Caco-2 (cell line): Measurements from ENCODE around the gene RNF130. TPM values are rescaled to one million over a fixed set of nuclear protein-coding genes. Genes with fewer than 3 reads are reported as not detected.

Source experiments
- BruUV-seq: library from RNA; stranded (reverse); fragments of 400-500 nt; replicated peaks from 2 replicates; lab custom pipeline; 2021; lab: Mats Ljungman, UMichigan
- CTCF ChIA-PET: fragments of 300-600 bp; sonication (Branson Sonifier 250); formaldehyde crosslinking; loops from one replicate; lab custom pipeline; 2022; ENCODE audit warnings: antibody characterized with exemption; lab: Charles Lee
- POLR2A ChIA-PET: fragments of 300-600 bp; sonication (Branson Sonifier 250); formaldehyde crosslinking; loops from one replicate; lab custom pipeline; 2022; ENCODE audit warnings: antibody characterized with exemption; lab: Charles Lee
- DNase-seq, 2 experiments: peaks; one replicate each; pipeline versions ENCODE4 v3.0.0 to v3.0.0-alpha.2; 2020 to 2022
- H3K27me3 ChIP-seq: replicated peaks from 2 replicates; pipeline ENCODE4 v1.6.0; 2011; ENCODE audit warnings: low read length; ENCODE audit not compliant: control insufficient read depth, insufficient read depth
- H3K36me3 ChIP-seq: 2 replicates; pipeline ENCODE4 v1.5.1; 2011; ENCODE audit warnings: low read length; ENCODE audit not compliant: control insufficient read depth, insufficient read depth
- H3K4me1 ChIP-seq: fragments of 250-450 bp; sonication (Bioruptor Pico); 2 replicates; pipeline ENCODE4 v1.5.1; 2020; ENCODE audit warnings: mild to moderate bottlenecking
- H3K4me3 ChIP-seq: 2 replicates; pipeline ENCODE4 v1.5.1; 2011; ENCODE audit warnings: low read depth, mild to moderate bottlenecking, control low read depth, low read length
- H3K9me3 ChIP-seq: fragments of 250-450 bp; sonication (Bioruptor Pico); 2 replicates; pipeline ENCODE4 v1.5.1; 2020; ENCODE audit warnings: mild to moderate bottlenecking, moderate library complexity
- H3K27ac Mint-ChIP-seq: one replicate; pipeline ENCODE4 v1.8.0; 2022; ENCODE audit warnings: mixed read lengths; ENCODE audit not compliant: unreplicated experiment
- H3K27me3 Mint-ChIP-seq: one replicate; pipeline ENCODE4 v1.8.0; 2022; ENCODE audit warnings: mixed read lengths; ENCODE audit not compliant: insufficient read depth, unreplicated experiment
- H3K36me3 Mint-ChIP-seq: one replicate; pipeline ENCODE4 v1.8.0; 2022; ENCODE audit warnings: mild to moderate bottlenecking, mixed read lengths; ENCODE audit not compliant: insufficient read depth, unreplicated experiment
- H3K4me1 Mint-ChIP-seq: one replicate; pipeline ENCODE4 v1.8.0; 2022; ENCODE audit warnings: low read depth, mixed read lengths; ENCODE audit not compliant: unreplicated experiment
- H3K4me3 Mint-ChIP-seq: one replicate; pipeline ENCODE4 v1.8.0; 2022; ENCODE audit warnings: mild to moderate bottlenecking, moderate library complexity, mixed read lengths; ENCODE audit not compliant: unreplicated experiment
- H3K9me3 Mint-ChIP-seq: one replicate; pipeline ENCODE4 v1.8.0; 2022; ENCODE audit warnings: mixed read lengths; ENCODE audit not compliant: unreplicated experiment
- CTCF ChIP-seq, 2 experiments: fragments of 200-600 bp in 1 of 2; IDR thresholded peaks; 1 replicate in 1 of 2; 2 replicates in 1 of 2; pipeline versions ENCODE4 v1.5.1 to v1.8.0; 2011 to 2022; ENCODE audit warnings: antibody characterized with exemption in 1 of 2, control low read depth in 1 of 2, inconsistent platforms in 1 of 2, low read depth in 1 of 2, low read length in 1 of 2, mild to moderate bottlenecking in 1 of 2, moderate library complexity in 1 of 2; ENCODE audit not compliant: insufficient read depth in 1 of 2, severe bottlenecking in 1 of 2, unreplicated experiment in 1 of 2
- intact Hi-C: fragments of 100-400 bp; cut with micrococcal nuclease; formaldehyde crosslinking; loops from one replicate; pipeline ENCODE4 v1.10.0; 2022; ENCODE audit not compliant: unreplicated experiment
- total RNA-seq: library from RNA; stranded (reverse); gene quantifications from 2 replicates; pipeline ENCODE4 v1.2.3, GENCODE V29; 2022

The RNF130 gene
- total RNA-seq, 1 experiment from 2014 or later: 34.5 TPM

DNA sequence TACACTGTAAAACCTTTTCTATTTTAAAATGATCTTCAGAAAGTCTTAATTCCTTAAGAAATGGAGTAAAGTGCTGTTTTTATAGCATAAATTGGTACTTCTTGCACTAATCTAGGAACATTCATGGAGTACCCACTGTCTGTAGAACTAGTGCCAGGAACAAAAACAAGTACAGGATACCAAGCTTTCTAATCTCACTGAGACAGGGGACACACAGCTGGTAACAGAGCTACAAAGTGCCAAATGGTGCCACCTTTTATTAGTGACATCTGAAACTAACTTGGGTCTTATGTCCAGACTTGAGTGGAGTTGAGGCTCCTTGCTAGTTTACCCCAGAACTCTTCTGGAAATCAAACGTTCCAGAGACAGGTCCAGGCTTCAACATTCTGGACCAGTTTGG is 57.9 kb downstream of the RNF130 start:
- Mint-ChIP-seq H3K36me3 (no peaks in the 10 kb centered on the region), H3K4me1 (no peaks in the 10 kb centered on the region), H3K4me3 (no peak overlapping the region), H3K27me3 (no peaks in the 10 kb centered on the region), H3K9me3 (no peaks in the 10 kb centered on the region), H3K27ac (no peak overlapping the region)
- ChIA-PET POLR2A (no interaction called here), CTCF (no interaction called here)
- no peak for DNase-seq
- Histone ChIP-seq H3K4me1 (no peaks in the 10 kb centered on the region), H3K36me3 (no peaks in the 10 kb centered on the region; the same call in 1 of the 2 replicates), H3K27me3 (no peaks in the 10 kb centered on the region), H3K4me3 (no peak overlapping the region), H3K9me3 (no peaks in the 10 kb centered on the region)
- no peak for TF ChIP-seq CTCF (IDR thresholded peaks at IDR 0.05; ENCODE audit: insufficient read depth in 1 of 2, low read depth in 1 of 2, low read length in 1 of 2, severe bottlenecking in 1 of 2, unreplicated experiment in 1 of 2)
- intact Hi-C loops: no loop called here
- BruUV-seq: no TSS peak

- DNase-seq: no peak
- no peaks in the 10 kb centered on the region for H3K36me3 Mint-ChIP-seq
- H3K27ac Mint-ChIP-seq: no peak overlapping the region
- H3K4me1 ChIP-seq: no peaks in the 10 kb centered on the region
- H3K9me3 Mint-ChIP-seq: no peaks in the 10 kb centered on the region
- no peaks in the 10 kb centered on the region for H3K4me1 Mint-ChIP-seq
- no peaks in the 10 kb centered on the region for H3K27me3 Mint-ChIP-seq
- CTCF ChIA-PET: no interaction called here
- intact Hi-C loops: no loop called here
- TF ChIP-seq CTCF (IDR thresholded peaks at IDR 0.05; ENCODE audit: insufficient read depth in 1 of 2, low read depth in 1 of 2, low read length in 1 of 2, severe bottlenecking in 1 of 2, unreplicated experiment in 1 of 2): no peak
- H3K9me3 ChIP-seq: no peaks in the 10 kb centered on the region
- H3K27me3 ChIP-seq: no peaks in the 10 kb centered on the region
- H3K4me3 Mint-ChIP-seq: no peak overlapping the region
- POLR2A ChIA-PET: no interaction called here
- no TSS peak for BruUV-seq
- no peaks in the 10 kb centered on the region; the same call in 1 of the 2 replicates for H3K36me3 ChIP-seq
- no peak overlapping the region for H3K4me3 ChIP-seq
Observed at GRCh38 chr5:180012316-180012715, 59.2 kb downstream of the RNF130 start.

DNA sequence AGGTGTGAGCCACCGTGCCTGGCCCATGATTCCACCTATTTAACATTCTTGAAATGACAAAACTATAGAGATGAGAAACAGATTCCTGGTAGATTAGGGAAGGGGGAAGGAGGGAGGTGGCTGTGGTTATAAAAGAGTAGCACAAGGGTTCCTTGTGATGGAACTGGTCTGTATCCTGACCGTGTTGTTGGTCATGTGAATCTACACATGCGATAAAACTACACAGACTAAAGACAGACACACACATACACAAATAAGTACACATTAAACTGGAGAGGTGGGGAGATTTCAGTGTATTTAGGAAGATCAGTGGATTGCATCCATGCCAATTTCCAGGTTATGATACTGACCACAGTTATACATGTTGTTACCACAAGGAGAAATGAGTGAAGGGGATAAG is 60.9 kb downstream of the RNF130 start:
- H3K27me3 ChIP-seq: no peaks in the 10 kb centered on the region
- BruUV-seq: no TSS peak
- ChIA-PET POLR2A (no interaction called here), CTCF (no interaction called here)
- no peaks in the 10 kb centered on the region for H3K27me3 Mint-ChIP-seq
- H3K4me1 Mint-ChIP-seq: no peaks in the 10 kb centered on the region
- H3K36me3 Mint-ChIP-seq: no peaks in the 10 kb centered on the region
- TF ChIP-seq CTCF (IDR thresholded peaks at IDR 0.05; ENCODE audit: insufficient read depth in 1 of 2, low read depth in 1 of 2, low read length in 1 of 2, severe bottlenecking in 1 of 2, unreplicated experiment in 1 of 2): no peak
- no peaks in the 10 kb centered on the region for H3K4me1 ChIP-seq
- DNase-seq: no peak
- H3K27ac Mint-ChIP-seq: no peak overlapping the region
- no peak overlapping the region for H3K4me3 Mint-ChIP-seq
- H3K9me3 ChIP-seq: no peaks in the 10 kb centered on the region
- H3K9me3 Mint-ChIP-seq: no peaks in the 10 kb centered on the region
- intact Hi-C loops: no loop called here
- no peaks in the 10 kb centered on the region; the same call in 1 of the 2 replicates for H3K36me3 ChIP-seq
- no peak overlapping the region for H3K4me3 ChIP-seq
